GM19099 (cell line): ENCODE results near the gene FXYD5.

Source experiments
- POLR2A ChIP-seq: IDR thresholded peaks from 3 replicates; pipeline ENCODE4 v1.6.1; 2011; ENCODE audit warnings: low read depth; ENCODE audit not compliant: insufficient read length; ENCODE audit errors: extremely low read depth

The FXYD5 gene

DNA sequence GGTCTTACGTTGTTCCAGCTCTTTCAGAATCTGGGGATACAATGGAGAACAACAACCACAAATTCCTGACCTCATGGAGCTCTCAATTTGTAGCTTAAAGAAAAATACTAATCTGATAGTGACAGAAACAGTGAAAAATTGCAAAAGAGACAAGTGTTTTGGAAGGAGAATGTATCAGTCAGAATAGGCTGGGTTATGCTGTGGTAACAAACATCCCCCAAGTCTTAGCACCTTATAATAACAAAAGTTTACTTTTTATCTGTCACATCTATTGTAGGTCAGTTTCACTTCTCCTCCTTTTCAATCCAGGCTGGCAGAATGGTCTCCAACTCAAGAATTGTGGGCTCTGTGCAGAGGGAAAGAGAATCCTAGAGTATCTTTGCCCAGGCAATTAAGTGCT, 64.5 kb downstream of the FXYD5 start:
- no peak for TF ChIP-seq POLR2A
